Esophagus squamous epithelium (tissue), 4 donors: ENCODE measurements around the gene CREB5.

Source experiments
- POLR2A ChIP-seq, 4 donors: fragments of 450-650 bp; IDR thresholded peaks; one replicate each; pipeline ENCODE4 v1.6.1; 2017; ENCODE audit warnings: antibody characterized with exemption in 4 of 4, mild to moderate bottlenecking in 4 of 4, moderate library complexity in 3 of 4
- TF ChIP-seq, protein P1 (sequence below), 6 experiments: fragments of 450-650 bp in 4 of 6; fragments of 200-600 bp in 2 of 6; sonication (generic) in 2 of 6; IDR thresholded peaks; one replicate each; pipeline ENCODE4 v1.5.1; 2016 to 2019; ENCODE audit warnings: antibody characterized with exemption in 6 of 6, mild to moderate bottlenecking in 4 of 6, moderate library complexity in 4 of 6

DNA sequence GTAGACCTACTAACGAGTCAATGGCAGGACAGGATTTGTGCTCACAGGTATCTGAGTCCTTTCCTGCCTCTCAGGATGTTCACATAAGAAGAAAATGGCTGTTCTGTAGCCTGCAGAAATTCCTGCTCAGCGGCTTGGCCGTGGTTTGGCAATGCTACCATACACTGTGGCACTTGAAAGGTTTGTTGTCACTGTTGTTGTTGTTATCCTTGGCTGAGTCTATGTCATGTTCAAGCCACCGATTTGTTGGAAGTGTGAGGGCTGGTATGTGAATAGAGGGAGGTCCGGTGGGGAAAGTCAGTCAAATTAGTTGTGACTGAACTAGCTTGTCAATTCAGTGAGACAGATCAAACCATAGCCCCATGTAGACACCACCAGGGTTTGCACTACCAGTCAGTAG, 345.9 kb downstream of the CREB5 start:
- TF ChIP-seq, protein P1, sequence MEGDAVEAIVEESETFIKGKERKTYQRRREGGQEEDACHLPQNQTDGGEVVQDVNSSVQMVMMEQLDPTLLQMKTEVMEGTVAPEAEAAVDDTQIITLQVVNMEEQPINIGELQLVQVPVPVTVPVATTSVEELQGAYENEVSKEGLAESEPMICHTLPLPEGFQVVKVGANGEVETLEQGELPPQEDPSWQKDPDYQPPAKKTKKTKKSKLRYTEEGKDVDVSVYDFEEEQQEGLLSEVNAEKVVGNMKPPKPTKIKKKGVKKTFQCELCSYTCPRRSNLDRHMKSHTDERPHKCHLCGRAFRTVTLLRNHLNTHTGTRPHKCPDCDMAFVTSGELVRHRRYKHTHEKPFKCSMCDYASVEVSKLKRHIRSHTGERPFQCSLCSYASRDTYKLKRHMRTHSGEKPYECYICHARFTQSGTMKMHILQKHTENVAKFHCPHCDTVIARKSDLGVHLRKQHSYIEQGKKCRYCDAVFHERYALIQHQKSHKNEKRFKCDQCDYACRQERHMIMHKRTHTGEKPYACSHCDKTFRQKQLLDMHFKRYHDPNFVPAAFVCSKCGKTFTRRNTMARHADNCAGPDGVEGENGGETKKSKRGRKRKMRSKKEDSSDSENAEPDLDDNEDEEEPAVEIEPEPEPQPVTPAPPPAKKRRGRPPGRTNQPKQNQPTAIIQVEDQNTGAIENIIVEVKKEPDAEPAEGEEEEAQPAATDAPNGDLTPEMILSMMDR (IDR thresholded peaks at IDR 0.05), result no peak
- no peak for TF ChIP-seq POLR2A (IDR thresholded peaks at IDR 0.05)
